HepG2 (cell line): ENCODE results near the gene CMTM1. TPM values are rescaled to one million over a fixed set of nuclear protein-coding genes. Genes with fewer than 3 reads are reported as not detected.

Source experiments
- ATAC-seq: fragments of 200-7000 bp; cut with Tn5 transposase; 3 replicates; pipeline ENCODE4 v1.9.1; 2020; ENCODE audit warnings: mild to moderate bottlenecking, moderate library complexity
- BruUV-seq: library from RNA; stranded (reverse); fragments of 400-500 nt; replicated peaks from 2 replicates; lab custom pipeline; 2021; lab: Mats Ljungman, UMichigan
- CTCF ChIA-PET: fragments of 300-600 bp; formaldehyde crosslinking; extraction: SDS; loops from one replicate; lab custom pipeline; 2021; ENCODE audit warnings: low total read pairs, inconsistent platforms, low intra/inter-chr PET ratio; lab: Yijun Ruan, JAX
- POLR2A ChIA-PET: fragments of 350-600 bp; sonication (Branson Sonifier 250); formaldehyde crosslinking; loops from one replicate; lab custom pipeline; 2020; ENCODE audit warnings: antibody characterized with exemption, inconsistent platforms; lab: Yijun Ruan, JAX
- DNase-seq: peaks from one replicate; pipeline ENCODE4 v3.0.0-alpha.2; 2015; ENCODE audit warnings: low spot score
- FAIRE-seq: peaks from 3 replicates; lab custom pipeline; 2011; peaks lifted over from hg19 to GRCh38; lab: Jason Lieb, UNC
- H2AFZ ChIP-seq: one replicate; pipeline ENCODE4 v1.6.1; 2011; ENCODE audit warnings: low read length, inconsistent platforms
- H3K27ac ChIP-seq: fragments of 300-600 bp; 3 replicates; pipeline ENCODE4 v1.8.0; 2011; ENCODE audit warnings: mixed run types, mild to moderate bottlenecking, mixed read lengths, low read length, inconsistent platforms; ENCODE audit not compliant: insufficient read depth; ENCODE audit errors: extremely low read length
- H3K27me3 ChIP-seq, 2 experiments: fragments of 200-600 bp in 1 of 2; 2 replicates in 1 of 2; 3 replicates in 1 of 2; pipeline versions ENCODE4 v1.6.0 to v1.8.0; 2011; ENCODE audit warnings: low read length in 2 of 2, mild to moderate bottlenecking in 2 of 2, moderate library complexity in 2 of 2, inconsistent platforms in 1 of 2; ENCODE audit not compliant: insufficient read depth in 2 of 2, control insufficient read depth in 1 of 2
- H3K36me3 ChIP-seq, 2 experiments: fragments of 200-600 bp in 1 of 2; replicated peaks in 1 of 2; 2 replicates in 1 of 2; 3 replicates in 1 of 2; pipeline versions ENCODE4 v1.5.1 to v1.8.0; 2011; ENCODE audit warnings: low read length in 2 of 2, inconsistent platforms in 1 of 2; ENCODE audit not compliant: insufficient read depth in 2 of 2, control insufficient read depth in 1 of 2
- H3K4me1 ChIP-seq: 2 replicates; pipeline ENCODE4 v1.5.1; 2012; ENCODE audit warnings: low read length, inconsistent platforms; ENCODE audit not compliant: insufficient read depth
- H3K4me2 ChIP-seq: 2 replicates; pipeline ENCODE4 v1.6.0; 2011; ENCODE audit warnings: low read depth, low read length, inconsistent platforms
- H3K4me3 ChIP-seq, 3 experiments: fragments of 200-600 bp in 1 of 3; sonication (generic), shearing (Covaris generic) in 1 of 3; replicated peaks in 1 of 3; 2 replicates each; pipeline ENCODE4 v1.5.1; 2011 to 2016; ENCODE audit warnings: low read length in 3 of 3, inconsistent platforms in 2 of 3, low read depth in 2 of 3, mild to moderate bottlenecking in 2 of 3, control low read depth in 1 of 3, mixed read lengths in 1 of 3; ENCODE audit not compliant: insufficient read depth in 1 of 3
- H3K79me2 ChIP-seq: one replicate; pipeline ENCODE4 v1.6.1; 2011; ENCODE audit warnings: low read length, inconsistent platforms; ENCODE audit not compliant: insufficient read depth
- H3K9ac ChIP-seq: 2 replicates; pipeline ENCODE4 v1.6.0; 2011; ENCODE audit warnings: mild to moderate bottlenecking, low read depth, low read length, inconsistent platforms; ENCODE audit not compliant: insufficient read depth
- H3K9me3 ChIP-seq: 2 replicates; pipeline ENCODE4 v1.5.1; 2012; ENCODE audit warnings: mild to moderate bottlenecking, low read length
- H4K20me1 ChIP-seq: 2 replicates; pipeline ENCODE4 v1.6.0; 2011; ENCODE audit warnings: inconsistent platforms, mild to moderate bottlenecking, low read length, moderate library complexity; ENCODE audit not compliant: insufficient read depth
- RXRA ChIP-seq: sonication (generic); formaldehyde crosslinking; IDR thresholded peaks from 2 replicates; pipeline ENCODE4 v1.5.1; 2020; ENCODE audit warnings: missing genetic modification reagents
- SMAD1 ChIP-seq: sonication (generic); formaldehyde crosslinking; IDR thresholded peaks from 2 replicates; pipeline ENCODE4 v1.4.0; 2020; ENCODE audit warnings: missing genetic modification reagents, low read depth, mild to moderate bottlenecking, borderline replicate concordance
- WIZ ChIP-seq: sonication (generic); formaldehyde crosslinking; IDR thresholded peaks from 2 replicates; pipeline ENCODE4 v1.5.1; 2020; ENCODE audit warnings: mild to moderate bottlenecking, missing genetic modification reagents
- ZC3H13 ChIP-seq: sonication (generic); formaldehyde crosslinking; IDR thresholded peaks from 2 replicates; pipeline ENCODE4 v1.8.1; 2023; ENCODE audit warnings: mild to moderate bottlenecking, missing genetic modification reagents, moderate library complexity
- ZNF121 ChIP-seq: sonication (generic); formaldehyde crosslinking; IDR thresholded peaks from 2 replicates; pipeline ENCODE4 v1.5.0; 2020; ENCODE audit warnings: mild to moderate bottlenecking, missing genetic modification reagents
- ZNF543 ChIP-seq: sonication (generic); formaldehyde crosslinking; IDR thresholded peaks from 2 replicates; pipeline ENCODE4 v1.4.0; 2020; ENCODE audit warnings: mild to moderate bottlenecking, missing genetic modification reagents
- ZSCAN22 ChIP-seq: sonication (generic); formaldehyde crosslinking; IDR thresholded peaks from 2 replicates; pipeline ENCODE4 v1.4.0; 2020; ENCODE audit warnings: mild to moderate bottlenecking, missing genetic modification reagents
- WGBS: methylation state at CpG from one replicate; pipeline ENCODE4 v1.1.6; 2017; ENCODE audit warnings: low lambda C conversion rate; 5-methylcytosine and 5-hydroxymethylcytosine counted together
- in situ Hi-C: cut with HindIII; loops from 2 replicates; pipeline ENCODE4 v1.10.0; 2017; ENCODE audit warnings: low pct_unique_long_range_greater_than_20kb; ENCODE audit not compliant: extremely low pct_ligation_motif_present
- intact Hi-C: fragments of 100-400 bp; cut with micrococcal nuclease; formaldehyde crosslinking; loops from one replicate; pipeline ENCODE4 v1.10.0; 2022; ENCODE audit not compliant: unreplicated experiment
- polyA plus RNA-seq, 8 experiments: library from polyadenylated mRNA; depleted of rRNA in 3 of 8; stranded (reverse) in 7 of 8; unstranded in 1 of 8; fragments of >200 nt; fragmentation: Illumina TruSeq in 4 of 8; extraction: Trizol in 4 of 8; gene quantifications; 2 replicates each; pipeline versions ENCODE4 v1.2.1 to v1.2.3, GENCODE V29; 2011 to 2016; ENCODE audit warnings: low read depth in 4 of 8, missing spikeins in 1 of 8, mixed read lengths in 1 of 8; ENCODE audit not compliant: insufficient read depth in 1 of 8
- total RNA-seq, 5 experiments: library from RNA; depleted of rRNA; stranded (reverse); fragments of >200 nt; fragmentation: Illumina TruSeq; extraction: Trizol; gene quantifications; 2 replicates each; pipeline ENCODE4 v1.2.3, GENCODE V29; 2016; ENCODE audit warnings: low read depth in 1 of 5
- TF ChIP-seq, protein P1 (sequence below): sonication (generic); formaldehyde crosslinking; IDR thresholded peaks from 2 replicates; pipeline ENCODE4 v1.5.0; 2020; ENCODE audit warnings: mild to moderate bottlenecking, missing genetic modification reagents

CMTM1 gene
- total and polyA plus RNA-seq, 2 of the 13 experiments (the other 11 are each of a cell fraction or from before 2014, with no cell fraction given), result 1.7 to 2.9 TPM

DNA sequence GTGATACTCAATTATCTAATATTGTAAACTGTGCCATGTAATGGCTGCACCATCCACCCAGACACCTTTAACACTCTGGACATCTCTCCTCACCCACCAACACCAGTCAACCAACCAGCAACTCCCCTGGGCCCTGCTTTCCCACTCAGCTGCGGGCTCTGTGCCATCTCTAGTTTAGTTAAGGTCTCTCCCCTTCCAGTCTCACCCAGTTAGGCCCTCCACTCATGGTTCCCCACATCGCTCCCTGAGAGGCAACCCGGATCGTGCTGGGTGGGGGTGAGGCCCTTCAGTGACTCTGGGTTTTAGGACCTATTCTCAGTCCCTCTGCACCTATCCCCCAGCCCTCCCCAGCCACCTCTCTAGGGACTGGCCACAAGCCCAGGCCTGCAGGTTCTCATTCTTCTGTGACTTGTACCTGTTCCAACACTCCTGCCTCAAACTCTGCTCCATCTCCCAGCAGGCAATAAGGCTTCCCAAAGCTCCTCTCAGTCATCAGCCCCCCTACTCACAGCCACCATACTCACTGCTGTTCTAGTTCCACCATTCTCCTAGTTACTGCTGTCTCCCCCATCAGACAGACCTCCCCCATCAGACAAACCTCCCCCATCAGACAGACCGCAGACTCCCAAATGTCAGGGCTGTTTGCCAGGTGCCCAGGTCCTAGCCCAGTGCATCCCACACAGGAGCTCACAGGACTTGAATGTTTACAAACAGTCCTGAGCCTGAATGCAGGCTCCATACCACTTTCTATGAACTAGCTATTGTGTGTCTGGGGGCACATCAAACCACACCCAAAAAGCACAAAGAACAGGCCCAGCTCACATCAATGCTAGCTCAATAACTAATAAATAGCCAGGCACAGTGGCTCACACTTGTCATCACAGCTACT lies 18.9 kb upstream of the CMTM1 start:
- H3K4me3 ChIP-seq, result no peak overlapping the region
- POLR2A ChIA-PET, result interaction anchor here (2.0 to 2.2 kb wide), 2 partner anchors 11 to 30 kb away, joined by 5 to 6 read pairs; no protein-coding TSS in a partner anchor

More for the DNA sequence above, 18.9 kb upstream of the CMTM1 start:
- TF ChIP-seq SMAD1, result no peak
- TF ChIP-seq ZNF543, result no peak
- TF ChIP-seq ZC3H13 (CRISPR knock-in tag), result no peak
- TF ChIP-seq, protein P1, sequence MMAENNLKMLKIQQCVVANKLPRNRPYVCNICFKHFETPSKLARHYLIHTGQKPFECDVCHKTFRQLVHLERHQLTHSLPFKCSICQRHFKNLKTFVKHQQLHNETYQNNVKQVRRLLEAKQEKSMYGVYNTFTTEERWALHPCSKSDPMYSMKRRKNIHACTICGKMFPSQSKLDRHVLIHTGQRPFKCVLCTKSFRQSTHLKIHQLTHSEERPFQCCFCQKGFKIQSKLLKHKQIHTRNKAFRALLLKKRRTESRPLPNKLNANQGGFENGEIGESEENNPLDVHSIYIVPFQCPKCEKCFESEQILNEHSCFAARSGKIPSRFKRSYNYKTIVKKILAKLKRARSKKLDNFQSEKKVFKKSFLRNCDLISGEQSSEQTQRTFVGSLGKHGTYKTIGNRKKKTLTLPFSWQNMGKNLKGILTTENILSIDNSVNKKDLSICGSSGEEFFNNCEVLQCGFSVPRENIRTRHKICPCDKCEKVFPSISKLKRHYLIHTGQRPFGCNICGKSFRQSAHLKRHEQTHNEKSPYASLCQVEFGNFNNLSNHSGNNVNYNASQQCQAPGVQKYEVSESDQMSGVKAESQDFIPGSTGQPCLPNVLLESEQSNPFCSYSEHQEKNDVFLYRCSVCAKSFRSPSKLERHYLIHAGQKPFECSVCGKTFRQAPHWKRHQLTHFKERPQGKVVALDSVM (CRISPR knock-in tag), result 0 out of 2 replicates have a peak, but pooled peaks have one; percentile 16
- TF ChIP-seq ZNF121 (CRISPR knock-in tag), result peak; percentile 37; the same call in 1 of the 2 replicates
- peak; percentile 97 for TF ChIP-seq ZSCAN22 (CRISPR knock-in tag)
- TF ChIP-seq WIZ (CRISPR knock-in tag), result no peak
- TF ChIP-seq RXRA (CRISPR knock-in tag), result no peak
- no peaks in the 10 kb centered on the region for H3K79me2 ChIP-seq
- no peaks in the 10 kb centered on the region for H3K9me3 ChIP-seq
- H3K9ac ChIP-seq, result no peak overlapping the region
- no peak overlapping the region for H3K27ac ChIP-seq
- H3K27me3 ChIP-seq, result no peaks in the 10 kb centered on the region
- H4K20me1 ChIP-seq, result no peaks in the 10 kb centered on the region
- in situ Hi-C loops, result no loop called here
- CTCF ChIA-PET, result no interaction called here
- no peak overlapping the region for H2AFZ ChIP-seq
- H3K36me3 ChIP-seq, result no peaks in the 10 kb centered on the region; a peak in 2 of 5 replicates
- H3K4me2 ChIP-seq, result no peak overlapping the region
- BruUV-seq, result no TSS peak
- ATAC-seq (no peak), FAIRE-seq (no peak), DNase-seq (no peak)
- H3K4me1 ChIP-seq, result peaks cover 37% of the 10 kb centered on the region
- WGBS, result 97% methylated on average over 5 of the region's 5 CpGs
- intact Hi-C loops, result no loop called here
